Coronary artery (tissue), 2 donors: ENCODE measurements around the gene PAX3.

Experiments used
- DNase-seq: peaks from one replicate; pipeline ENCODE4 v3.0.0-alpha.2; 2017; ENCODE audit warnings: low spot score
- H3K27ac ChIP-seq, 2 donors: fragments of 200-600 bp; sonication (generic); one replicate each; pipeline ENCODE4 v1.5.1; 2016 to 2019
- H3K4me3 ChIP-seq: fragments of 200-600 bp; sonication (generic); 2 replicates; pipeline ENCODE4 v1.5.1; 2016; ENCODE audit warnings: mild to moderate bottlenecking, moderate library complexity
- CTCF ChIP-seq: fragments of 200-600 bp; sonication (generic); IDR thresholded peaks from one replicate; pipeline ENCODE4 v1.5.1; 2019; ENCODE audit warnings: antibody characterized with exemption

Gene PAX3

GRCh38 chr2:222309766-222310165 is 11.0 kb upstream of the PAX3 start:
- no peak for TF ChIP-seq CTCF
- Histone ChIP-seq H3K27ac (no peak overlapping the region), H3K4me3 (no peak overlapping the region)
- no peak for DNase-seq

GRCh38 chr2:222309361-222309760 is 10.6 kb upstream of the PAX3 start:
- no peak for DNase-seq
- no peak overlapping the region for H3K4me3 ChIP-seq
- no peak overlapping the region for H3K27ac ChIP-seq
- TF ChIP-seq CTCF = no peak

DNA sequence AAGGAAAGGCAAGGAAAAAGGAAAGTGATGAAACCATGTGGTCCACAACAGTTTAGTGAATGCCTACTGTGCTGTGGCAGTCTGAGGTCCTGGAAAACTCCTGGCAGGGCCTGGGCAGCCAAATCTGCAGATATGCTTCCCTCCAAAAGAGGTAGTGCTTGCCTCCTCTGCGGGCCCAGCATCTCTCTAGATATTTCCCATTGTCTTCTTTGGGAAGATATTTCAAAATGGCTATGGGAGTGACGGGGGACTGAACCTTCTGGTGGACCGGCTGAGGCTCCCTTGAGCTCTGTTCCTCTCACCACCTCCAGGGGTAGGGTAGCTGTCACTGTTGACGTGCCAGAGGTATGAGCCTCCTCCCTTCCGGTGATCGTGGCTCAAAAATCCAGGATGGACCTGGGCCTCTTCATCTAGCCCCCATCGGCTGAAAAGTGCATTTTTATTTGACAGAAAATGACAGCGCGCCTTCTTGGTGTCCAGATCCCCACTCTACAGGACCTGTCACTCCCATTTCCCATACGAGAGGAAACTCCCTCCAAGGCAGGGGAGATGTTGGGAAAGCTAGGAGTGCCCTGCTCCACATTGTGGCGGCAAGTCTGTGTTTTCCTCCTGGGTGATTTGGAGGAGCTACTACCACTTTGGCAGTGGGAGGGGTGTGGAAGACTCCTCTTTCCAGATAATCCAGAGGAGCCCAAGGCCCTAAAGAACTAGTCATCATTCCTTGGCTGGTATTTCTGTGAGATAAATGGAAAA is 9.4 kb upstream of the PAX3 start:
- DNase-seq = no peak
- no peak for TF ChIP-seq CTCF
- Histone ChIP-seq H3K4me3 (no peak overlapping the region), H3K27ac (no peak overlapping the region)

DNA sequence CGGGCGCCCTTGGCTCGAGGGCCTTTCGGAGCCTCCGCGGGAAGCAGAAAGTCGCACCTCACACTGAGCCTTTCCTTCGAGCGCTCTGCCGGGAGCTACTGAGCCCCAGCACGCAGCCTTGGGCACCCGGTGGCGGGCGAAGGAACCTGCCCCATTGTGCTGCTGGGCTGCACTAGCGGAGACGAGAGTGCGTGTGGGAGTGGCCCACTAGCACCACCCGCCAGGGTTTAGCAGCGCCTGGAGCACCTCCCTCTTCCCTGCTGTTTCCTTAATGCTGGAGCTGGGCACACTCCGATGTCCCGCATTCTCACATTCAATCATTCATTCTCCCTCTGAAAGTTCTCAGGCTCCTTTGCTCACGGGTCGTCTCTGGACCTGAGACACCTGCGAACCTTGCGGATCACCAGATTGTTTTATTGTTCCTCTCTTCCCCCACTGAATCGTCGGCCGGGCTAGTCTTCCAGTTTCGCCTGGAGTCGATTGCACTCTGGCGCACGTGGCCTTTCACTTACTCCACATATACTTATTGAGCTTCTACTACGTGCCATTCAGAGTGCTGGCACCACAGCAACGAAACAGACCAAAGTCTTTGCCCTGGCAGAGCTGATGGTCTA is 8.5 kb upstream of the PAX3 start:
- Histone ChIP-seq H3K27ac (no peak overlapping the region), H3K4me3 (peak overlapping the region; percentile 1)
- no peak for TF ChIP-seq CTCF
- DNase-seq = no peak

DNA sequence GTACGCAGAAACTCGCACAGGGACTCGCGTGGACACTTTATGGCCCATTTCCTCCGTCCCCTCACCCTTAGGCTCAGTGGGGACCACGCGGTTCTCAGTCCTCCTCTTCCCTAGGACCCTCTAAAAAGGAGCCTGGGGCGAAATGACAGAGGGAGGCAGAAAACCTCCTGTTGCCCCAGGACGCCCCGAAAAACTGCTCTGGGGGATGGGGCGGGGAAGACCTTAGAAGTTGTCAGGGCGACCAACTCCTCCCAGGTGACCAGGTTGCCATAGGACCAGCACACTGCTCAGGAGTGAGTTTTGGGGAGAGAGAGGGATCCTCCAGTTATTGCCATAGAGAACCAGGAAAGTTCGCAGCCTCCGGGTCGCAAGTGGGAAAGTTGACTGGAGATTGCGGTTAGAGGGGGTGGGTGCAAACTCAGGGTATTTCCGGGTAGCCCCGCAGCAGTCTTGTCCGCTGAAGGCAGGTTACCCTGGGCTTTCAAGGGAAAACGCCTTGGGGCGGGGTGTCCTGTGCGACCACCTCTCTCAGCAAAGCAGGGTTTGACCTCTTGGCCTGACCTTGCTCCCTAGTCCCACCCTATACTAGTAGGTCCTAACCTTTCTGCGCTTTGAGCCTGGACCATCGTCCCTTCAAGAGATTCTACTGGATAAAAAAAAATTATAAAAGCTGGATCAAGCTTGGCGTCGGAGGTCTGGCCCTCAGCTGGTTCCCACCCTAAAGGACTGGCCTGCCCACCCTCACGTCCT is 7.8 kb upstream of the PAX3 start:
- no peak for DNase-seq
- no peak for TF ChIP-seq CTCF
- Histone ChIP-seq H3K4me3 (peak overlapping the region; percentile 74), H3K27ac (no peak overlapping the region)

DNA sequence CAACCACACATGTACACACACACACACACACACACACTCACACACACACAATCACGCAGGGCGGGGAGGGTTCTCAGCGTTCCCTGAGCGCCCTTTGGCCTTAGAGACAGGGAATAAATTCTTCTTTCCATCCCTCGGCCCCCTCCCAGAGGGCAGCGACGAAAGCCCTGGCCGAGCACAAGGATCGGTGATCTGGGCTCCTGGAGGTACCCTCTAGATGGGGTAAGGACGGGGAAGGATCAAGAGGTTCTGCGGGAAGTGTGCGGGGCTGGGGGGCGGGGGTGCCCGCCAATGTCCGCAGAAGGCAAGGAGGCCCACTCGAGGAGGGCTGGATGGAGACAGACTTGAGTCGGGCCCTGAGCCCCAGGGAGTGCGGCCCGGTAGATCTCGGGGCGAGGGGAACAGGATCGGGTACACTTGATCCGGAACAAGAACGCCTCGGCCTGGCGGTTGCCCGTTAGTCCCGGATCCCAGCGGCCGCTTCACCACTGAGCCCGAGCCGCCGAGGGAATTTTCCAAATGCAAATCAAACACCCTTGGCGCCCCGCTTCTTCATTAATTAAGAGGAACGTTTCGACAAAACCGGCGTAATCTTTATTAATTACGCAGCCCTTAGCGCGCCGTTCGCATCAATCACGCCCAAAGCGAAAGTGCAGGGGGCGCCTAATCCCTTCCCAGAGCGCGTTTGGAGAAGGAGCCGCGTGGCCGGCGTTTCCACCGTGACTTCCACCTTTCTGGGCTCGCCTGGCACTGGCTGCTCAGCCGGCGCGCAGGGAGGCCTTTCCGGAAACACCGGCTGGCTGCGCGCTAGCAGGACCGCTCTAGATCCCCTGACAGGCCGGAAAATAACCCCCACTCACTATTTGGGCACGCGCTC is 7.0 kb upstream of the PAX3 start:
- DNase-seq = no peak
- no peak overlapping the region for H3K27ac ChIP-seq
- peak overlapping the region; percentile 74 for H3K4me3 ChIP-seq
- no peak for TF ChIP-seq CTCF
